Stimulated activated CD4-positive, alpha-beta T cell treated with anti-CD3 and anti-CD28 coated beads, TNF-alpha, amount 100 ng/mL, for 48 hours (primary cell): Measurements from ENCODE around the gene HCAR3.
"Not testable (repeated sequence)": the region's sequence is repeated elsewhere in the genome, so short reads cannot be mapped to it uniquely, and the experiment has no call there.

ENCODE experiments used
- DNase-seq, 3 donors: peaks; one replicate each; pipeline ENCODE4 v3.0.0-alpha.2; 2020; ENCODE audit warnings: low read depth in 3 of 3

The HCAR3 gene

GRCh38 chr12:122722387-122722786 is 5.8 kb upstream of the HCAR3 start:
- no peak for DNase-seq

DNA sequence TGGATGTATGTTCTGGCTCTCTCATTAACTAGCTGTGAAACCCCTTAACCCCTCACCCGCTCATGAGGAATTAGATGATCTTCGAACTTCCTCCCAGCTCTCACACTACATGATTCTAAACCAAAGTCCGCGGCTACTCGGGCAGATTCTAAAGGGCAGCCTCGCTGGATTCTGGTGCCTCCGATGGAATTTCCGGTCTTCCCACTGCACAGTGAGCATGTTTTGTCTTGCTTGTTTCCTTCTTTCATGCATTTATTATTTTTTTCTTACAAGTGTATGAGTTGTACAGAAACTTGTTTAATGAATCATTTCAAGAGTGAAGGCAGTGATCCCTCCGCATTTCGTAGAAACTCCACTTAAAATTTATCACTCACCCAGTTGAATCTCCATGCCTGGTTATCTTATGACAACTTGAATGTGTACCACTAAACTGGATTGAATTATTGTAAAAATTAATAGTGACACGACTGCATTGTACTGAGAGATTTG is 4.5 kb upstream of the HCAR3 start:
- no peak for DNase-seq

DNA sequence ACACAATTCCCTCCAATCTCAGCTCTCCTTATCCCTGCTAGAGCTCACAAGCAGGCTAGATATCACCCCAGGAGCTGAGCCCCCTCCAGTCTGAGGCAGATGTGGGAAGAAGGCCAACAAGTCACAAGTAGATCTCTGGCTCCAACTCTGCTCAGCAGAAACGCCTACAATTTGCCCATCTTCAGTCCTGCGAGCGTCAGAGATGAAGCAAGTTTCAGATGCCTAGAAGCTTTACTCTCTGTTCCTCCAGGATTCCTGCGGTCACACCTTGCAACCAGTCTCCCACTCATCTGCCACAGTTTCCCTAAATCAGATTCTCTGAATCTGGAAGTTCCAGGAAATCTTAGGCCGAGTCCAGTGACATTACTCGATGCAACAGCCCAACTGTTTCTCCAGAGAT is 1.4 kb downstream of the HCAR3 start:
- DNase-seq, result not testable (repeated sequence)

GRCh38 chr12:122713491-122714188 is 3.0 kb downstream of the HCAR3 start:
- not testable (repeated sequence) for DNase-seq

- DNase-seq, result not testable (repeated sequence)
These were observed 5.3 kb downstream of the HCAR3 start for GRCh38 chr12:122711266-122711665.

DNA sequence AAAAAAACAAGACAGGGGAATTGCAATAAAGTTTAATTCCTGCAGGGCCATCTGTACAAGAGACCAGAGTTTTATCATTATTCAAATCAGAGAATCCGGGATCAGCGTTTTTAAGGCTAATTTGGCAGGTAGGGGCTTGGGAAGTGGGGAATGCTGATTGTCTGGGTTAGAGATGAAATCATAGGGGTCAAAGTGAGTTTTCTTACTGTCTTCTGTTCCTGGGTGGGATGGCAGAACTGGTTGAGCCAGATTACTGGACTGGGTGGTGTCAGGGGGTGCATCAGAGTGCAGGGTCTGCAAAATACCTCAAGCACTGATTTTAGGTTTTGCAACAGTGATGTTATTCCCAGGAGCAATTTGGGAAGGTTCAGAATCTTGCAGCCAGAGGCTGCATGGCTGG is 6.3 kb downstream of the HCAR3 start:
- not testable (repeated sequence) for DNase-seq

DNA sequence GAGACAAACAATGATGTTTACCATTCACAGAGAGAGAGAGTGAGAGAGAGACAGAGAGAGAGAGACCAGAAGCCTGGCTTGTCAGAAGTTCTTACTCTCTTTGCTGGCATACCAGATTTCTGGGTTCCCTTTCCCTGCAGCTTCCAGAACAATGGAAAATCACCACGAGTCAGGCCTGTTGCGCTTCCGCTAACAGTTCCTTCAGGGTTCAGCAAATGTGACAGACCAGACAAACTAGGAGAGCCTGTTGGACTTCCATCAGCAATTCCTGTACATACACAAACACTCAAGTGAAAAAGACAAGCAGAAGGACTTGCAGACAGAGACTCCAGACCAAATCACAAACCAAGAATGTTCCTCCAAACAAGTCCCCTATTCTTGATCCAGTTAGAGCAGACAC is 7.3 kb downstream of the HCAR3 start:
- DNase-seq, result not testable (repeated sequence)

DNA sequence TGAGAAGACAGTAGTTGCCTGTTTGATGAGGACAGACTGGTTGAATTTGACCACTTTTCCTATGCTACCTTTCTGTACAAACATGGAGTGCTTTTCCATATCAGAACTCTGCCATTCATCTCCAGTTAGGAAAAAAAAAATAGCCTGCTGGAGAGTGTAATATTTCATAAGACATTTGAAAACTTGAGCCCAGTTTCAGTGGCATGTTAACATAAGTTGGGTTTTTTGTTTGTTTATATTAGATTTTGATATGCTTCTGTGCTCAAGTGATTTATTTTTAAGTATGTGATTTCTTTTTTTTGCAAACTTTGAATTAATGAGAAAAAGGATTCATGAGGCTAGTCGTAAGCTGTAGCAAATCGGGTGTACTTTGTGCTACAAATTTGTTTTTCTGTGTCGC is 12.8 kb downstream of the HCAR3 start:
- DNase-seq, result not testable (repeated sequence)

DNA sequence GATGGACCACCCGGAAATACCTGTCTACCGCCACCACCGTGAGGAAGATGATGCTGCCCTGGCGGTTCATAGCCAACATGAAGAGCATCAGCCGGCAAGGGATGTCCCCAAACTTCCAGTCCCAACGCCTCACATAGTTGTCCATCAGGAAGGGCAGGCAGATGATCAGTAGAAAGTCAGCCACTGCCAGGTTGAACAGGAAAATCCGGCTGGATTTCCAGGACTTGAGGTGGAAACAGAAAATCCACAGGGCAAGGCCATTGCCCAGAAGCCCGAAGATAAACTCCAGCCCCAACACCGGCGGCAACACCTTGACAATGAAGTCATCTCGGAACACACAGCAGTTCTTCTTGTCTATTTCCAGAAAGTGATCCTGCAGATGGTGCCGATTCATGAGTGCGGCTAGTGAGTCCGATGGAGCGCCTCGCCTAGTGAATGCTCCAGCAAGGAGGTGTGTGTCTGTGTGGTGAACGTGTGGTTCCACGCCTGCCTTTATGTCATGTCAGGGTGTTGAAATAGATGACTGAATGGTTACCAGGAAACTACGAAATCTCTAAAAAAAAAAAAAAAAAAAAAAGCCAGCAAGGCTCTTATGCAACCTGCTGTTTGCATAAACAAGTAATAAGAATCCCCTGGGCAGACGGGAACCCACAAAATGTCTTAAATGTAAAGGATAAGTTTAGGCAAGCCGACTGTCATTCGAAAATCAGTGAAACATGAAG is 13.6 kb downstream of the HCAR3 start, which contains the start of gene HCAR2:
Gene HCAR2, minus strand, starts transcription at position 468 of the 722 bp plus-strand sequence. Its CDS starts 74 bp downstream, at position 394.
- not testable (repeated sequence) for DNase-seq

- DNase-seq, result not testable (repeated sequence)
These were observed 15.1 kb downstream of the HCAR3 start for GRCh38 chr12:122701481-122701880.

DNA sequence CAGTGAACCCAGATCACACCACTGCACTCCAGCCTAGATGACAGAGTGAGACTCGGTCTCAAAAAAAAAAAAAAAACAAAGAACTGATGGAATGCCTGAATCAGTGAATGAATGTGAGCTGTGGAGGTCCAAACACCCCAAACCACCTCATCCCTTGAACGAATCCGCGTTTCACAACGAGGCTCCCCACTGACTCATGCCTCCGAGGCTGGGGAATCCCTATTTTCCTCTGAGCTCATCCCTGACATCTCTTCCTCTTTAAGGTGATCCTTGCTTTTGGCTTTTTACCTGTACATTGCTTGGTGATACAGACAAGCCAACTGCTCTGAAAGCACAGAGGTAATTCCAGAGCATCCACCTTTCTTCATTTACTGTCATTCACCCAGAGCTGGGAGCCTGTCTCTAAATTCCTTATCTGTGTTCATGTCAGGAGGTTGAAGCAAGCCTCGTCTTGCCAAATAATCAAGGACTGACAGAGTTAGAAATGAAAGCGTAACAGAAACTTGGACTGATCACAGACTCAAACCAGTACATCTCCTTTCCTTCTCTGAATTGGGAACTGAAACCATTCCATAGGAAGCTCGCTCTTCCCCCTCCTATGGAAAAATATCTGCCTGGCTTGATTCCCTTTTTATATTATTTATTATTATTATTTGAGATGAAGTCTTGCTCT is 16.4 kb downstream of the HCAR3 start:
- not testable (repeated sequence) for DNase-seq

DNA sequence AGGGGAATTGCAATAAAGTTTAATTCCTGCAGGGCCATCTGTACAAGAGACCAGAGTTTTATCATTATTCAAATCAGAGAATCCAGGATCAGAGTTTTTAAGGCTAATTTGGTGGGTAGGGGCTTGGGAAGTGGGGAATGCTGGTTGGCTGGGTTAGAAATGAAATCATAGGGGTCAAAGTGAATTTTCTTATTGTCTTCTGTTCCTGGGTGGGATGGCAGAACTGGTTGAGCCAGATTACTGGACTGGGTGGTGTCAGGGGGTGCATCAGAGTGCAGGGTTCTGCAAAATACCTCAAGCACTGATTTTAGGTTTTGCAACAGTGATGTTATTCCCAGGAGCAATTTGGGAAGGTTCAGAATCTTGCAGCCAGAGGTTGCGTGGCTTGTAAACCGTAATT is 19.7 kb downstream of the HCAR3 start:
- not testable (repeated sequence) for DNase-seq

DNA sequence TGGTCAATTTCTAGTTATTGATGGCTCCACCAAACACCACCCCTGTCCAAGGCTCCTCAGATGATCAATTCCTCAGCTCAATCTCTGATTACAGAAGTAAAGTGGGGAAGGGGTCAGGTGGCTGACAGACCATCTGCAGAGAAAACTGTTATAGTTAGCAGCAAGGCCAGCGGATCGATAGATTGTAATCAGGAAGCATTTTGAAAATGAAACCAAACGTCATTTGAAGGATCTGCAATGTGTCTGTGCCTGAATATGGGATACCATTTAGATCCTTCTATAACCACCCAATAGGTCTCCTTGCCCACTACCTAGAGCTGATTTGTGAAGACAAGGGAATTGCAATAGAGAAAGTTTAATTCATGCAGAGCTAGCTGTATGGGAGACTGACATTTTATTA is 25.0 kb downstream of the HCAR3 start:
- DNase-seq, result no peak

DNA sequence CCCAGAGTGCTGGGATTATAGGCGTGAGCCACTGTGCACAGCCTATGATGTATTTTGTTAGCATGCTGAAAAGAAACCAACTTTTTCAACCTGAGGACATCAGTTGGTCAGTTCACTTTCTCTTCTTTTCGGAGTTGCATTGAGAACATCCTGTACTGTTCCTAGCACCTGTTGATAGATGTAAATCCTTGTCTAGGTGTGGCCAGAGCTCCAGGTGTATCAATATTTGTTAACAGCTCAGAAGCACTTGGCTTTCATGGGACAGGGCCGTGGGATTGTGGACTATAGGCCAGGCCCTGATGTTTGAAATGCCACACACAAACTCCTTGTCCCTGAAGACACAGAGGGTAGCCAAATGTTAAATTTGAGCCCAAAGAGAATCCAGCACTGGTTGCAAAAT is 28.3 kb downstream of the HCAR3 start:
- no peak for DNase-seq

DNA sequence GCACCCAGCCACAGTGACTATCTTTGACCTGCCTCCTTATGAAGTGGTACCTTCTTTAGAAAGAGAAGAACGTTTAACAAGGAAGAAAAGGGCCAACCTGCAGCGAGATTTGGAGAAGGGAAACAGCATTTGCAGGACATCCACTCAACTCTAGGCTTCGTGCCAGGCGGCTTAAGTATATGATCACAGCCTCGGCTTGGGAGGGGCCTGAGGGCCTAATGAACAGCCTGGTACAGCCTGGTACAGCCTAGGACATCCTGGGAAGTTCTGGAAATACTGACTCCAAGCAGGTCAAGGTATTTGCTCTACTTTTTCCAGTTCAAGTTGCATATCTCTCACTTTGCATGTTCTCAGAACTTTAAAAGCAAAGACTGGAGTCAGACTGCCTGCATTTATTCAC is 29.5 kb downstream of the HCAR3 start:
- no peak for DNase-seq

DNA sequence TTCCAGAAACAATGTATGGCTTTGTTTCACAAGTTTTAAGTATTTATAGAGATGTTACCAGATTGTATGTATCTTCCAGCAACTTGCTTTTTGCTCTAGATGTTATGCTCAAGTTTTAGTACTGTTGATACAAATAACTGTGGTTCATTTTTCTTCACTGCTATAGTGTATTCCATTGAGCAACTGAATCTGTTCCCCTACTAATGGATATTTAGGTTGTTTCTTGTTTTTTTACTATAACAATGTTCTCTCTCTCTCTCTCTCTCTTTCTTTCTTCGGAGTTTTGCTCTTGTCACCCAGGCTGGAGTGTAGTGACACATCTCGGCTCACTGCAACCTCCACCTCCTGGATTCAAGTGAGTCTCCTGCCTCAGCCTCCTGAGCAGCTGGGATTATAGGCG is 30.1 kb downstream of the HCAR3 start:
- no peak for DNase-seq

DNA sequence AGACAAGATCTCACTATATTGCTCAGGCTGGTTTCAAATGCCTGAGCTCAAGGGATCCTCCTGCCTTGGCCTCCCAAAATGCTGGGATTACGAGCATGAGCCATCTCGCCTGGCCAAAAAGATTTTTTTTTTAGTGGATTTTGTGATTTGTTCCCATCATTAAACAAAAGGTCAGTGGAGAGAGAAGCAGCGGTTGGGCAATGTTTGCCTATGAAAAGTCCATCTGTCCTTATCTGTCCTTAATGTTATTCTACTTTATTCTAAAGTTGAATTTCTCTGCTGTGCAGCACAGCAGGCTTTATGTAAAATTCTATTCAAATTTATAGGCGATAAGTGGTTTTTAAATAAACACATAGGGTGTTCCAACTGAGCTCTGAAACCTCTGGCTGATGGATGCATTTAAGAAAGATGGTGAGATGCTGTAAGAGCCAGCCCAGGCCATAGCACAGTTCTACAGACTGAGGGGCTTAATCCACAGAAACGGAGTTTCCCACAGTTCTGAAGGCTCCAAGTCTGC is 32.3 kb downstream of the HCAR3 start:
- DNase-seq, result no peak

DNA sequence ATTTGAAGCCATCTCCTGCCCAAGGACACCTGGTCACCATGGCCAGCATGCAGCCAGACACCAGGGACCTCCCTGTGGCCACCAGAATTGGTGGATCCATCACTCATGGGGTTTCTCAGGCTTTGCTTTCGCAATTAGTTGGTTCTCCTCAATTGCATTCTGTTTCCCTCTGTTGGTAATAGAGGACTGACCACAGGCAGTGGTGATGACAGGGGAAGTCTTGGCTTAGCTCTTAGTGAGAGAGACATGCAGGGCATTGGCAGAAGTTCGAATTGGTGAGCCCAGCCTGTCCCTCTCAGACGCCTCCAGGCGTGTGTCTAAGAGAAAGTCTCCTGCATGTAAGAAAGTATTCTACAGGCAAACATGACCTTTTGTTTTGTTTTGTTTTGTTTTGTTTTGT is 34.8 kb downstream of the HCAR3 start:
- no peak for DNase-seq

DNA sequence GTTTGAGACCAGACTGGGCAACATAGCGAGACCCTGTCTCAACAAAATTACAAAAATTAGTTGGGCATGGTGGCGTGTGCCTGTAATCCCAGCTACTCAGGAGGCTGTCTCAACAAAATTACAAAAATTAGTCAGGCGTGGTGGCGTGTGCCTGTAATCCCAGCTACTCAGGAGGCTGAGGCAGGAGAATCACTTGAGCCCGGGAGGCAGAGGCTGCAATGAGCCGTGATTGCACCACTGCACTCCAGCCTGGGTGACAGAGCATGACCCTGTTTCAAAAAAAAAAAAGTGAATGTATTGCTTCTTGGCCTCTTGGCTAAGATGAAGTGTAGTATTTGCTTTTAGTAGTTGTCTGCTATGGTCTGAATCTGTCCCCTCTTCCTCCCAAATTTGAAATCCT is 35.6 kb downstream of the HCAR3 start:
- DNase-seq, result not testable (repeated sequence)

DNA sequence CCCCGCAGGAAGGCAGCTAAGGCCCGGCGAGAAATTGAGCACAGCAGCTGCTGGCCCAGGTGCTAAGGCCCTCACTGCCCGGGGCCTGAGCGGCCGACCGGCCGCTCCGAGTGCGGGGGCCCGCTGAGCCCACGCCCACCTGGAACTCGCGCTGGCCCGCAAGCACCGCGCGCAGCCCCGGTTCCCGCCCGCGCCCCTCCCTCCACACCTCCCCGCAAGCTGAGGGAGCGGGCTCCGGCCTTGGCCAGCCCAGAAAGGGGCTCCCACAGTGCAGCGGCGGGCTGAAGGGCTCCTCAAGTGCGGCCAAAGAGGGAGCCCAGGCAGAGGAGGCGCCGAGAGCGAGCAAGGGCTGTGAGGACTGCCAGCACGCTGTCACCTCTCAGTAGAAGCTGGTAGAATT is 39.8 kb downstream of the HCAR3 start:
- DNase-seq, result not testable (repeated sequence)

DNA sequence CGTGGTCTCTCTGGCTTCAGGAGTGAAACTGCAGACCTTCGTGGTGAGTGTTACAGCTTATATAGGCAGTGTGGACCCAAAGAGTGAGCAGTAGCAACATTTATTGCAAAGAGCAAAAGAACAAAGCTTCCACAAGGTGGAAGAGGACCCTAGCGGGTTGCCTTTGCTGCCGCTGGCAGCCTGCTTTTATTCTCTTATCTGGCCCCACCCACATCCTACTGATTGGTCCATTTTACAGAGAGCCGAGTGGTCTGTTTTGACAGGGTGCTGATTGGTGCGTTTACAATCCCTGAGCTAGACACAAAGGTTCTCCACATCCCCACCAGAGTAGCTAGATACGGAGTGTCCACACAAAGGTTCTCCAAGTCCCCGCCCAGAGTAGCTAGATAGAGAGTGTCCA is 40.6 kb downstream of the HCAR3 start:
- DNase-seq, result not testable (repeated sequence)

- no peak for DNase-seq
These were observed 44.1 kb downstream of the HCAR3 start for GRCh38 chr12:122672515-122672914.
